ENCODE measurements around the gene RPRD1A.
"Not testable (repeated sequence)": the region's sequence is repeated elsewhere in the genome, so short reads cannot be mapped to it uniquely, and the experiment has no call there.

Gene RPRD1A

GRCh38 chr18:36067055-36067957, at the start of gene RPRD1A:
TSS of gene RPRD1A (minus strand) at chr18:36067559. CDS start at chr18:36067404, 155 bp downstream.
- intact Hi-C loops (cut with micrococcal nuclease): loop anchor here (1.0 kb wide), 2 partner anchors 62 to 95 kb away; partner anchors contain the start of genes ELP2, RMP24 and SLC39A6
- Mint-ChIP-seq H3K9me3 (peaks cover 8% of the 10 kb centered on the region), H3K27me3 (peaks cover 5% of the 10 kb centered on the region), H3K36me3 (ENCODE audit: low read depth) (peaks cover 21% of the 10 kb centered on the region), H3K4me1 (ENCODE audit: low read depth) (peaks cover 32% of the 10 kb centered on the region), H3K4me3 (peak within 1 kb of the TSS; percentile 89), H3K27ac (peak within 1 kb of the TSS; percentile 86)

GRCh38 chr18:36116771-36117170, 49.4 kb upstream of the RPRD1A start:
- H3K9me3 Mint-ChIP-seq; H3K4me3 Mint-ChIP-seq; intact Hi-C loops (cut with micrococcal nuclease); H3K27ac Mint-ChIP-seq; H3K27me3 Mint-ChIP-seq; H3K4me1 Mint-ChIP-seq (ENCODE audit: low read depth): not testable (repeated sequence)
- peaks cover 72% of the 10 kb centered on the region for H3K36me3 Mint-ChIP-seq (ENCODE audit: low read depth)

GRCh38 chr18:36114738-36115137, 47.4 kb upstream of the RPRD1A start:
- H3K27me3 Mint-ChIP-seq: no peaks in the 10 kb centered on the region
- intact Hi-C loops (cut with micrococcal nuclease): no loop called here
- no peak overlapping the region for H3K27ac Mint-ChIP-seq
- no peaks in the 10 kb centered on the region for H3K4me1 Mint-ChIP-seq (ENCODE audit: low read depth)
- peaks cover 74% of the 10 kb centered on the region for H3K36me3 Mint-ChIP-seq (ENCODE audit: low read depth)
- H3K4me3 Mint-ChIP-seq: no peak overlapping the region
- no peaks in the 10 kb centered on the region for H3K9me3 Mint-ChIP-seq

GRCh38 chr18:36114251-36114650, 46.9 kb upstream of the RPRD1A start:
- Mint-ChIP-seq H3K27me3 (no peaks in the 10 kb centered on the region), H3K36me3 (ENCODE audit: low read depth) (peaks cover 79% of the 10 kb centered on the region), H3K27ac (no peak overlapping the region), H3K4me3 (no peak overlapping the region), H3K9me3 (no peaks in the 10 kb centered on the region), H3K4me1 (ENCODE audit: low read depth) (peaks cover under 1% of the 10 kb centered on the region)
- intact Hi-C loops (cut with micrococcal nuclease): no loop called here

- no peaks in the 10 kb centered on the region for H3K9me3 Mint-ChIP-seq
- no peaks in the 10 kb centered on the region for H3K27me3 Mint-ChIP-seq
- no peak overlapping the region for H3K27ac Mint-ChIP-seq
- H3K36me3 Mint-ChIP-seq (ENCODE audit: low read depth): peaks cover 77% of the 10 kb centered on the region
- H3K4me1 Mint-ChIP-seq (ENCODE audit: low read depth): peaks cover 15% of the 10 kb centered on the region
- H3K4me3 Mint-ChIP-seq: no peak overlapping the region
- intact Hi-C loops (cut with micrococcal nuclease): no loop called here
Observed at GRCh38 chr18:36112302-36112701, 44.9 kb upstream of the RPRD1A start.

- H3K36me3 Mint-ChIP-seq (ENCODE audit: low read depth): peaks cover 55% of the 10 kb centered on the region
- H3K27me3 Mint-ChIP-seq: no peaks in the 10 kb centered on the region
- no peak overlapping the region for H3K4me3 Mint-ChIP-seq
Observed at GRCh38 chr18:36109737-36110136, 42.4 kb upstream of the RPRD1A start.

GRCh38 chr18:36108601-36109000, 41.2 kb upstream of the RPRD1A start:
- Mint-ChIP-seq H3K4me3 (no peak overlapping the region), H3K27ac (no peak overlapping the region), H3K9me3 (no peaks in the 10 kb centered on the region), H3K27me3 (no peaks in the 10 kb centered on the region), H3K4me1 (ENCODE audit: low read depth) (peaks cover 33% of the 10 kb centered on the region), H3K36me3 (ENCODE audit: low read depth) (peaks cover 46% of the 10 kb centered on the region)
- intact Hi-C loops (cut with micrococcal nuclease): no loop called here

More at GRCh38 chr18:36109737-36110136, 42.4 kb upstream of the RPRD1A start:
- intact Hi-C loops (cut with micrococcal nuclease): no loop called here
- peaks cover 22% of the 10 kb centered on the region for H3K4me1 Mint-ChIP-seq (ENCODE audit: low read depth)
- H3K27ac Mint-ChIP-seq: no peak overlapping the region
- H3K9me3 Mint-ChIP-seq: no peaks in the 10 kb centered on the region

- H3K9me3 Mint-ChIP-seq: no peaks in the 10 kb centered on the region
- H3K4me3 Mint-ChIP-seq: no peak overlapping the region
- H3K27ac Mint-ChIP-seq: peak overlapping the region; percentile 44
- intact Hi-C loops (cut with micrococcal nuclease): no loop called here
- H3K27me3 Mint-ChIP-seq: no peaks in the 10 kb centered on the region
- H3K4me1 Mint-ChIP-seq (ENCODE audit: low read depth): peaks cover 34% of the 10 kb centered on the region
- peaks cover 42% of the 10 kb centered on the region for H3K36me3 Mint-ChIP-seq (ENCODE audit: low read depth)
Observed at GRCh38 chr18:36108196-36108595, 40.8 kb upstream of the RPRD1A start.

- intact Hi-C loops (cut with micrococcal nuclease): no loop called here
- H3K9me3 Mint-ChIP-seq: peaks cover 6% of the 10 kb centered on the region
- peaks cover 34% of the 10 kb centered on the region for H3K4me1 Mint-ChIP-seq (ENCODE audit: low read depth)
- H3K4me3 Mint-ChIP-seq: no peak overlapping the region
- H3K36me3 Mint-ChIP-seq (ENCODE audit: low read depth): peaks cover 35% of the 10 kb centered on the region
- H3K27me3 Mint-ChIP-seq: no peaks in the 10 kb centered on the region
- H3K27ac Mint-ChIP-seq: peak overlapping the region; percentile 44
Observed at GRCh38 chr18:36107477-36107876, 40.1 kb upstream of the RPRD1A start.

- Mint-ChIP-seq H3K27ac (no peak overlapping the region), H3K9me3 (peaks cover 15% of the 10 kb centered on the region), H3K4me3 (no peak overlapping the region), H3K27me3 (no peaks in the 10 kb centered on the region), H3K4me1 (ENCODE audit: low read depth) (peaks cover 34% of the 10 kb centered on the region), H3K36me3 (ENCODE audit: low read depth) (peaks cover 11% of the 10 kb centered on the region)
- intact Hi-C loops (cut with micrococcal nuclease): no loop called here
Observed at GRCh38 chr18:36104749-36105148, 37.4 kb upstream of the RPRD1A start.

GRCh38 chr18:36101943-36102342, 34.6 kb upstream of the RPRD1A start:
- intact Hi-C loops (cut with micrococcal nuclease): no loop called here
- no peaks in the 10 kb centered on the region for H3K36me3 Mint-ChIP-seq (ENCODE audit: low read depth)

GRCh38 chr18:36099311-36099710, 32.0 kb upstream of the RPRD1A start:
- H3K36me3 Mint-ChIP-seq (ENCODE audit: low read depth): no peaks in the 10 kb centered on the region
- H3K4me1 Mint-ChIP-seq (ENCODE audit: low read depth): peaks cover 8% of the 10 kb centered on the region
- intact Hi-C loops (cut with micrococcal nuclease): loop anchor here (5.0 kb wide), 2 partner anchors 473 to 708 kb away; no protein-coding TSS in a partner anchor
- no peak overlapping the region for H3K4me3 Mint-ChIP-seq
- H3K27ac Mint-ChIP-seq: no peak overlapping the region
- H3K27me3 Mint-ChIP-seq: peaks cover 2% of the 10 kb centered on the region
- peaks cover 15% of the 10 kb centered on the region for H3K9me3 Mint-ChIP-seq

More at GRCh38 chr18:36101943-36102342, 34.6 kb upstream of the RPRD1A start:
- no peak overlapping the region for H3K4me3 Mint-ChIP-seq
- no peaks in the 10 kb centered on the region for H3K27me3 Mint-ChIP-seq
- H3K27ac Mint-ChIP-seq: no peak overlapping the region
- peaks cover 15% of the 10 kb centered on the region for H3K9me3 Mint-ChIP-seq
- peaks cover 15% of the 10 kb centered on the region for H3K4me1 Mint-ChIP-seq (ENCODE audit: low read depth)

- Mint-ChIP-seq H3K9me3 (peaks cover 4% of the 10 kb centered on the region), H3K4me3 (no peak overlapping the region), H3K27me3 (peaks cover 4% of the 10 kb centered on the region), H3K4me1 (ENCODE audit: low read depth) (no peaks in the 10 kb centered on the region), H3K36me3 (ENCODE audit: low read depth) (no peaks in the 10 kb centered on the region), H3K27ac (no peak overlapping the region)
- intact Hi-C loops (cut with micrococcal nuclease): loop anchor here (1.0 to 5.0 kb wide), 4 partner anchors 80 to 710 kb away; no protein-coding TSS in a partner anchor
Observed at GRCh38 chr18:36096955-36097354, 29.6 kb upstream of the RPRD1A start.

- H3K36me3 Mint-ChIP-seq (ENCODE audit: low read depth): no peaks in the 10 kb centered on the region
Observed at GRCh38 chr18:36095936-36096519, 28.7 kb upstream of the RPRD1A start.

More at GRCh38 chr18:36095936-36096519, 28.7 kb upstream of the RPRD1A start:
- Mint-ChIP-seq H3K9me3 (no peaks in the 10 kb centered on the region), H3K27me3 (peaks cover 4% of the 10 kb centered on the region), H3K4me3 (no peak overlapping the region), H3K27ac (no peak overlapping the region), H3K4me1 (ENCODE audit: low read depth) (no peaks in the 10 kb centered on the region)
- intact Hi-C loops (cut with micrococcal nuclease): loop anchor here (1.0 to 5.0 kb wide), 4 partner anchors 79 to 711 kb away; no protein-coding TSS in a partner anchor
